NCI-H1930 (cell line): ENCODE measurements around the gene KCNK10.
"Not testable (repeated sequence)": the region's sequence is repeated elsewhere in the genome, so short reads cannot be mapped to it uniquely, and the experiment has no call there.

Experiments
- DNase-seq, 2 experiments: peaks; one replicate each; lab custom pipeline; 2025; lab: John Stamatoyannopoulos, UW

Gene KCNK10

GRCh38 chr14:88270776-88271175 lies 52.3 kb downstream of the KCNK10 start:
- no peak for DNase-seq

- DNase-seq: no peak
Measured at GRCh38 chr14:88269806-88270420, 53.2 kb downstream of the KCNK10 start.

- no peak for DNase-seq
Measured at GRCh38 chr14:88266474-88266873, 56.6 kb downstream of the KCNK10 start.

GRCh38 chr14:88264116-88264515 lies 59.0 kb downstream of the KCNK10 start:
- peak; percentile 28 to 65 for DNase-seq

- not testable (repeated sequence) for DNase-seq
Measured at GRCh38 chr14:88261302-88261701, 61.8 kb downstream of the KCNK10 start.

GRCh38 chr14:88258021-88258420 lies 65.0 kb downstream of the KCNK10 start:
- no peak for DNase-seq

GRCh38 chr14:88256997-88257950 lies 65.8 kb downstream of the KCNK10 start:
- DNase-seq: no peak

GRCh38 chr14:88255798-88256197 lies 67.3 kb downstream of the KCNK10 start:
- DNase-seq: no peak

- DNase-seq: no peak
Measured at GRCh38 chr14:88255196-88255595, 67.9 kb downstream of the KCNK10 start.

GRCh38 chr14:88252498-88252897 lies 70.6 kb downstream of the KCNK10 start:
- no peak for DNase-seq

GRCh38 chr14:88251650-88252049 lies 71.4 kb downstream of the KCNK10 start:
- DNase-seq: no peak

- DNase-seq: no peak
Measured at GRCh38 chr14:88249266-88249665, 73.8 kb downstream of the KCNK10 start.

GRCh38 chr14:88248606-88249005 lies 74.5 kb downstream of the KCNK10 start:
- DNase-seq: no peak

GRCh38 chr14:88247228-88247627 lies 75.8 kb downstream of the KCNK10 start:
- DNase-seq: no peak

GRCh38 chr14:88245321-88245720 lies 77.7 kb downstream of the KCNK10 start:
- peak; percentile 82 to 89 for DNase-seq

GRCh38 chr14:88243946-88244345 lies 79.1 kb downstream of the KCNK10 start:
- no peak for DNase-seq

- no peak for DNase-seq
Measured at GRCh38 chr14:88242446-88242845, 80.6 kb downstream of the KCNK10 start.

GRCh38 chr14:88241810-88242209 lies 81.3 kb downstream of the KCNK10 start:
- no peak for DNase-seq

GRCh38 chr14:88234442-88234841 lies 88.6 kb downstream of the KCNK10 start:
- no peak for DNase-seq

GRCh38 chr14:88233915-88234314 lies 89.2 kb downstream of the KCNK10 start:
- peak in 1 of 2 experiments; percentile 15 for DNase-seq

GRCh38 chr14:88232771-88233170 lies 90.3 kb downstream of the KCNK10 start:
- no peak for DNase-seq

GRCh38 chr14:88231603-88232002 lies 91.5 kb downstream of the KCNK10 start:
- no peak for DNase-seq

GRCh38 chr14:88229428-88229827 lies 93.6 kb downstream of the KCNK10 start:
- no peak for DNase-seq
